HepG2 (cell line): ENCODE measurements around the gene DRD3. TPM values are rescaled to one million over a fixed set of nuclear protein-coding genes. Genes with fewer than 3 reads are reported as not detected.

Source experiments
- ATAC-seq: fragments of 200-7000 bp; cut with Tn5 transposase; 3 replicates; pipeline ENCODE4 v1.9.1; 2020; ENCODE audit warnings: mild to moderate bottlenecking, moderate library complexity
- BruUV-seq: library from RNA; stranded (reverse); fragments of 400-500 nt; replicated peaks from 2 replicates; lab custom pipeline; 2021; lab: Mats Ljungman, UMichigan
- CTCF ChIA-PET: fragments of 300-600 bp; formaldehyde crosslinking; extraction: SDS; loops from one replicate; lab custom pipeline; 2021; ENCODE audit warnings: low total read pairs, inconsistent platforms, low intra/inter-chr PET ratio; lab: Yijun Ruan, JAX
- POLR2A ChIA-PET: fragments of 350-600 bp; sonication (Branson Sonifier 250); formaldehyde crosslinking; loops from one replicate; lab custom pipeline; 2020; ENCODE audit warnings: antibody characterized with exemption, inconsistent platforms; lab: Yijun Ruan, JAX
- DNase-seq: peaks from one replicate; pipeline ENCODE4 v3.0.0-alpha.2; 2015; ENCODE audit warnings: low spot score
- FAIRE-seq: peaks from 3 replicates; lab custom pipeline; 2011; peaks lifted over from hg19 to GRCh38; lab: Jason Lieb, UNC
- H2AFZ ChIP-seq: one replicate; pipeline ENCODE4 v1.6.1; 2011; ENCODE audit warnings: low read length, inconsistent platforms
- H3K27ac ChIP-seq: fragments of 300-600 bp; 3 replicates; pipeline ENCODE4 v1.8.0; 2011; ENCODE audit warnings: mixed run types, mild to moderate bottlenecking, mixed read lengths, low read length, inconsistent platforms; ENCODE audit not compliant: insufficient read depth; ENCODE audit errors: extremely low read length
- H3K27me3 ChIP-seq, 2 experiments: fragments of 200-600 bp in 1 of 2; 2 replicates in 1 of 2; 3 replicates in 1 of 2; pipeline versions ENCODE4 v1.6.0 to v1.8.0; 2011; ENCODE audit warnings: low read length in 2 of 2, mild to moderate bottlenecking in 2 of 2, moderate library complexity in 2 of 2, inconsistent platforms in 1 of 2; ENCODE audit not compliant: insufficient read depth in 2 of 2, control insufficient read depth in 1 of 2
- H3K36me3 ChIP-seq, 2 experiments: fragments of 200-600 bp in 1 of 2; replicated peaks in 1 of 2; 2 replicates in 1 of 2; 3 replicates in 1 of 2; pipeline versions ENCODE4 v1.5.1 to v1.8.0; 2011; ENCODE audit warnings: low read length in 2 of 2, inconsistent platforms in 1 of 2; ENCODE audit not compliant: insufficient read depth in 2 of 2, control insufficient read depth in 1 of 2
- H3K4me1 ChIP-seq: 2 replicates; pipeline ENCODE4 v1.5.1; 2012; ENCODE audit warnings: low read length, inconsistent platforms; ENCODE audit not compliant: insufficient read depth
- H3K4me2 ChIP-seq: 2 replicates; pipeline ENCODE4 v1.6.0; 2011; ENCODE audit warnings: low read depth, low read length, inconsistent platforms
- H3K4me3 ChIP-seq, 3 experiments: fragments of 200-600 bp in 1 of 3; sonication (generic), shearing (Covaris generic) in 1 of 3; replicated peaks in 1 of 3; 2 replicates each; pipeline ENCODE4 v1.5.1; 2011 to 2016; ENCODE audit warnings: low read length in 3 of 3, inconsistent platforms in 2 of 3, low read depth in 2 of 3, mild to moderate bottlenecking in 2 of 3, control low read depth in 1 of 3, mixed read lengths in 1 of 3; ENCODE audit not compliant: insufficient read depth in 1 of 3
- H3K79me2 ChIP-seq: one replicate; pipeline ENCODE4 v1.6.1; 2011; ENCODE audit warnings: low read length, inconsistent platforms; ENCODE audit not compliant: insufficient read depth
- H3K9ac ChIP-seq: 2 replicates; pipeline ENCODE4 v1.6.0; 2011; ENCODE audit warnings: mild to moderate bottlenecking, low read depth, low read length, inconsistent platforms; ENCODE audit not compliant: insufficient read depth
- H3K9me3 ChIP-seq: 2 replicates; pipeline ENCODE4 v1.5.1; 2012; ENCODE audit warnings: mild to moderate bottlenecking, low read length
- H4K20me1 ChIP-seq: 2 replicates; pipeline ENCODE4 v1.6.0; 2011; ENCODE audit warnings: inconsistent platforms, mild to moderate bottlenecking, low read length, moderate library complexity; ENCODE audit not compliant: insufficient read depth
- ESRRA ChIP-seq: sonication (generic); formaldehyde crosslinking; IDR thresholded peaks from 2 replicates; pipeline ENCODE4 v1.5.1; 2020; ENCODE audit warnings: mild to moderate bottlenecking, low read depth, missing genetic modification reagents
- FOXA3 ChIP-seq: IDR thresholded peaks from 2 replicates; pipeline ENCODE4 v1.6.1; 2016; ENCODE audit warnings: missing genetic modification reagents, missing compliant biosample characterization
- JDP2 ChIP-seq: sonication (generic); formaldehyde crosslinking; IDR thresholded peaks from 2 replicates; pipeline ENCODE4 v1.8.1; 2022; ENCODE audit warnings: missing genetic modification reagents, borderline replicate concordance
- NFIB ChIP-seq: sonication (generic); formaldehyde crosslinking; IDR thresholded peaks from 2 replicates; pipeline ENCODE4 v1.9.0; 2021; ENCODE audit warnings: missing genetic modification reagents, mild to moderate bottlenecking, borderline replicate concordance
- NFRKB ChIP-seq: fragments of 450-650 bp; IDR thresholded peaks from 2 replicates; pipeline ENCODE4 v1.6.1; 2017
- NR2C2 ChIP-seq: sonication (generic); formaldehyde crosslinking; IDR thresholded peaks from 2 replicates; pipeline ENCODE4 v1.4.0; 2020; ENCODE audit warnings: missing genetic modification reagents, mild to moderate bottlenecking, moderate library complexity, borderline replicate concordance
- TMF1 ChIP-seq: sonication (generic); formaldehyde crosslinking; IDR thresholded peaks from 2 replicates; pipeline ENCODE4 v1.8.1; 2022; ENCODE audit warnings: low read depth, missing genetic modification reagents
- ZNF547 ChIP-seq: sonication (generic); formaldehyde crosslinking; IDR thresholded peaks from 2 replicates; pipeline ENCODE4 v1.5.1; 2020; ENCODE audit warnings: mild to moderate bottlenecking, missing genetic modification reagents
- ZNF556 ChIP-seq: sonication (generic); formaldehyde crosslinking; IDR thresholded peaks from 2 replicates; pipeline ENCODE4 v1.4.0; 2020; ENCODE audit warnings: mild to moderate bottlenecking, missing genetic modification reagents, borderline replicate concordance
- ZNF644 ChIP-seq: IDR thresholded peaks from 2 replicates; pipeline ENCODE4 v1.6.1; 2016; ENCODE audit warnings: low read depth
- ZNF782 ChIP-seq: sonication (generic); formaldehyde crosslinking; IDR thresholded peaks from 2 replicates; pipeline ENCODE4 v1.4.0; 2020; ENCODE audit warnings: missing genetic modification reagents, mild to moderate bottlenecking, borderline replicate concordance
- ZNF839 ChIP-seq: sonication (generic); formaldehyde crosslinking; IDR thresholded peaks from 2 replicates; pipeline ENCODE4 v1.4.0; 2020; ENCODE audit warnings: missing genetic modification reagents, mild to moderate bottlenecking, borderline replicate concordance
- ZNF878 ChIP-seq: sonication (generic); formaldehyde crosslinking; IDR thresholded peaks from 2 replicates; pipeline ENCODE4 v1.8.1; 2023; ENCODE audit warnings: mild to moderate bottlenecking, missing genetic modification reagents, moderate library complexity
- WGBS: methylation state at CpG from one replicate; pipeline ENCODE4 v1.1.6; 2017; ENCODE audit warnings: low lambda C conversion rate; 5-methylcytosine and 5-hydroxymethylcytosine counted together
- in situ Hi-C: cut with HindIII; loops from 2 replicates; pipeline ENCODE4 v1.10.0; 2017; ENCODE audit warnings: low pct_unique_long_range_greater_than_20kb; ENCODE audit not compliant: extremely low pct_ligation_motif_present
- intact Hi-C: fragments of 100-400 bp; cut with micrococcal nuclease; formaldehyde crosslinking; loops from one replicate; pipeline ENCODE4 v1.10.0; 2022; ENCODE audit not compliant: unreplicated experiment
- polyA plus RNA-seq, 8 experiments: library from polyadenylated mRNA; depleted of rRNA in 3 of 8; stranded (reverse) in 7 of 8; unstranded in 1 of 8; fragments of >200 nt; fragmentation: Illumina TruSeq in 4 of 8; extraction: Trizol in 4 of 8; gene quantifications; 2 replicates each; pipeline versions ENCODE4 v1.2.1 to v1.2.3, GENCODE V29; 2011 to 2016; ENCODE audit warnings: low read depth in 4 of 8, missing spikeins in 1 of 8, mixed read lengths in 1 of 8; ENCODE audit not compliant: insufficient read depth in 1 of 8
- total RNA-seq, 5 experiments: library from RNA; depleted of rRNA; stranded (reverse); fragments of >200 nt; fragmentation: Illumina TruSeq; extraction: Trizol; gene quantifications; 2 replicates each; pipeline ENCODE4 v1.2.3, GENCODE V29; 2016; ENCODE audit warnings: low read depth in 1 of 5
- TF ChIP-seq, protein P1 (sequence below): sonication (generic); formaldehyde crosslinking; IDR thresholded peaks from 2 replicates; pipeline ENCODE4 v1.4.0; 2020; ENCODE audit warnings: missing genetic modification reagents
- TF ChIP-seq, protein P2 (sequence below): sonication (generic); formaldehyde crosslinking; IDR thresholded peaks from 2 replicates; pipeline ENCODE4 v1.8.0; 2022; ENCODE audit warnings: mild to moderate bottlenecking, missing genetic modification reagents, borderline replicate concordance

DRD3 gene
- total and polyA plus RNA-seq, 2 of the 13 experiments (the other 11 are each of a cell fraction or from before 2014, with no cell fraction given), result not detected

GRCh38 chr3:114101101-114101500, 77.8 kb downstream of the DRD3 start (continued):
- no peak for TF ChIP-seq ZNF644 (CRISPR knock-in tag)
- no peak for TF ChIP-seq ZNF839
- TF ChIP-seq ZNF547 (CRISPR knock-in tag), result no peak

GRCh38 chr3:114095796-114096195, 83.1 kb downstream of the DRD3 start:
- Histone ChIP-seq H3K9ac (no peak overlapping the region), H3K4me3 (no peak overlapping the region), H3K9me3 (no peaks in the 10 kb centered on the region), H3K27me3 (peaks cover 0 to 17% of the 10 kb centered on the region in 2 experiments; a peak in 3 of 5 replicates), H3K27ac (no peak overlapping the region), H3K4me2 (no peak overlapping the region), H3K4me1 (no peaks in the 10 kb centered on the region), H4K20me1 (no peaks in the 10 kb centered on the region), H3K36me3 (no peaks in the 10 kb centered on the region), H2AFZ (no peak overlapping the region), H3K79me2 (no peaks in the 10 kb centered on the region)
- POLR2A ChIA-PET, result no interaction called here
- in situ Hi-C loops, result no loop called here
- BruUV-seq, result no TSS peak
- DNase-seq (no peak), ATAC-seq (no peak), FAIRE-seq (no peak)
- intact Hi-C loops, result no loop called here
- 15% methylated on average over 3 of the region's 3 CpGs for WGBS
- CTCF ChIA-PET, result no interaction called here
- TF ChIP-seq ZNF782 (CRISPR knock-in tag) (no peak), NR2C2 (no peak)

GRCh38 chr3:114093596-114093995, 85.3 kb downstream of the DRD3 start:
- no peak for FAIRE-seq
- intact Hi-C loops (no loop called here), in situ Hi-C loops (no loop called here)
- H3K4me3 ChIP-seq, result no peak overlapping the region
- H3K79me2 ChIP-seq, result no peaks in the 10 kb centered on the region
- BruUV-seq, result no TSS peak
- 45% methylated on average over 2 of the region's 2 CpGs for WGBS
- CTCF ChIA-PET, result no interaction called here
- H3K4me1 ChIP-seq, result no peaks in the 10 kb centered on the region
- H3K27me3 ChIP-seq, result peaks cover 0 to 17% of the 10 kb centered on the region in 2 experiments; a peak in 3 of 5 replicates
- DNase-seq, result no peak
- POLR2A ChIA-PET, result no interaction called here
- H4K20me1 ChIP-seq, result no peaks in the 10 kb centered on the region
- H3K36me3 ChIP-seq, result no peaks in the 10 kb centered on the region
- no peak overlapping the region for H2AFZ ChIP-seq
- no peak for ATAC-seq
- H3K9ac ChIP-seq, result no peak overlapping the region
- no peaks in the 10 kb centered on the region for H3K9me3 ChIP-seq
- no peak overlapping the region for H3K27ac ChIP-seq
- no peak overlapping the region for H3K4me2 ChIP-seq
- TF ChIP-seq NFRKB, result no peak
- no peak for TF ChIP-seq TMF1 (CRISPR knock-in tag)
- no peak for TF ChIP-seq NFIB (CRISPR knock-in tag)
- TF ChIP-seq, protein P1, sequence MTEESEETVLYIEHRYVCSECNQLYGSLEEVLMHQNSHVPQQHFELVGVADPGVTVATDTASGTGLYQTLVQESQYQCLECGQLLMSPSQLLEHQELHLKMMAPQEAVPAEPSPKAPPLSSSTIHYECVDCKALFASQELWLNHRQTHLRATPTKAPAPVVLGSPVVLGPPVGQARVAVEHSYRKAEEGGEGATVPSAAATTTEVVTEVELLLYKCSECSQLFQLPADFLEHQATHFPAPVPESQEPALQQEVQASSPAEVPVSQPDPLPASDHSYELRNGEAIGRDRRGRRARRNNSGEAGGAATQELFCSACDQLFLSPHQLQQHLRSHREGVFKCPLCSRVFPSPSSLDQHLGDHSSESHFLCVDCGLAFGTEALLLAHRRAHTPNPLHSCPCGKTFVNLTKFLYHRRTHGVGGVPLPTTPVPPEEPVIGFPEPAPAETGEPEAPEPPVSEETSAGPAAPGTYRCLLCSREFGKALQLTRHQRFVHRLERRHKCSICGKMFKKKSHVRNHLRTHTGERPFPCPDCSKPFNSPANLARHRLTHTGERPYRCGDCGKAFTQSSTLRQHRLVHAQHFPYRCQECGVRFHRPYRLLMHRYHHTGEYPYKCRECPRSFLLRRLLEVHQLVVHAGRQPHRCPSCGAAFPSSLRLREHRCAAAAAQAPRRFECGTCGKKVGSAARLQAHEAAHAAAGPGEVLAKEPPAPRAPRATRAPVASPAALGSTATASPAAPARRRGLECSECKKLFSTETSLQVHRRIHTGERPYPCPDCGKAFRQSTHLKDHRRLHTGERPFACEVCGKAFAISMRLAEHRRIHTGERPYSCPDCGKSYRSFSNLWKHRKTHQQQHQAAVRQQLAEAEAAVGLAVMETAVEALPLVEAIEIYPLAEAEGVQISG (CRISPR knock-in tag), result no peak
- TF ChIP-seq, protein P2, sequence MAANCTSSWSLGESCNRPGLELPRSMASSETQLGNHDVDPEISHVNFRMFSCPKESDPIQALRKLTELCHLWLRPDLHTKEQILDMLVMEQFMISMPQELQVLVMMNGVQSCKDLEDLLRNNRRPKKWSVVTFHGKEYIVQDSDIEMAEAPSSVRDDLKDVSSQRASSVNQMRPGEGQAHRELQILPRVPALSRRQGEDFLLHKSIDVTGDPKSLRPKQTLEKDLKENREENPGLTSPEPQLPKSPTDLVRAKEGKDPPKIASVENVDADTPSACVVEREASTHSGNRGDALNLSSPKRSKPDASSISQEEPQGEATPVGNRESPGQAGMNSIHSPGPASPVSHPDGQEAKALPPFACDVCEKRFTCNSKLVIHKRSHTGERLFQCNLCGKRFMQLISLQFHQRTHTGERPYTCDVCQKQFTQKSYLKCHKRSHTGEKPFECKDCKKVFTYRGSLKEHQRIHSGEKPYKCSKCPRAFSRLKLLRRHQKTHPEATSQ (CRISPR knock-in tag), result no peak
- TF ChIP-seq ESRRA, result no peak
- TF ChIP-seq FOXA3 (CRISPR knock-in tag), result no peak
- TF ChIP-seq ZNF878 (CRISPR knock-in tag), result no peak
- TF ChIP-seq JDP2, result no peak
- TF ChIP-seq ZNF556, result no peak
